Upper lobe of left lung (tissue), 4 donors: ENCODE measurements around the gene ITGA11.

Experiments used
- CTCF ChIP-seq, 6 experiments: fragments of 450-650 bp in 4 of 6; fragments of 200-600 bp in 2 of 6; sonication (generic) in 2 of 6; IDR thresholded peaks; one replicate each; pipeline ENCODE4 v1.5.1; 2016 to 2019; ENCODE audit warnings: antibody characterized with exemption in 6 of 6
- POLR2AphosphoS5 ChIP-seq, 2 donors: sonication (generic); formaldehyde crosslinking; IDR thresholded peaks; one replicate each; pipeline ENCODE4 v1.5.1; 2017; ENCODE audit warnings: antibody characterized with exemption in 2 of 2

DNA sequence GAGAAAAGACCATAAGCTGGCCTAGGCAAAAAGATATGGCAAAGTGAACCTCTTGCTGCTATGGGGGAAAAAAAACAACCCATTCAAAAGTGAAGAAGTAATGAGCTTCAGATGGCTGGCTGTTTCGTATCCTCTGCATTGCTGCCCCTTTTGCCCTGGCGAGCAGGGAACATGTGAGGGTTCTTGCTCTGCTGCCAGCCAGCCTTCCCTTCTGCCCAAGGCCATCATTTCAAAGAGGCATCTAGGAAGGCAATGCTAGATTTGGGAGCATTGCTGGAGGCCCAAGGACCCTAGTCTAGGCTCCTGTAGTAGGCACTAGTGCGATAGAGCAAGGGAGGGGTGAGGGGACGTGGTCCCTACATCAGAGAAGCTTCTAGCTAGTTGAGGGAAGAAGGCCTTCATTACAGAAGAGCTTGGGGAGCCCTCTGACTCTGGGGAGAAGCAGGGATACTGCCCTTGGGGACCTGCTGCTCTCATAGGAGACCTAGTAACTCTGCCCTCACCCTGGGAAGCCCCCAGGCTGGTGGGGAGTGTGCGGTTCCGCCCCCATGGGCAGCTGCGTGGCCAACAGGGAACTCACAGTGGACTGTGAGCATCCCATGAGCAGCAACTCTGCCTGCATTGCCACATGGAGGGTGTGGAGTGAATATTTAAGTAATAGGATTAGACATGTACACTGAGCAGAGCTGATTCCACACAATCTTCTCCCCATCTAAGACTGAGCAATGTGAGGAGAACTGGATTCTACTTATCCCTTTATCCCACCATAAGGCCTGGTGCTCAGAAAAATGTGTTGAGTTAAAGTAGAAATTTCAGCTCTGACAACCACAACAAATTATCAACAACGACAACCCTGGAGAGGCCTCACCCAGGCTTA is 21.3 kb downstream of the ITGA11 start:
- TF ChIP-seq POLR2AphosphoS5 (IDR thresholded peaks at IDR 0.05): no peak
- TF ChIP-seq CTCF (IDR thresholded peaks at IDR 0.05): no peak
